Mucosa of descending colon (tissue), 3 donors: ENCODE measurements around the gene CD248. TPM values are rescaled to one million over a fixed set of nuclear protein-coding genes. Genes with fewer than 3 reads are reported as not detected.
A peak's percentile ranks its signal among the peaks of the same experiment; 100 is the strongest.
"Not testable (repeated sequence)": the region's sequence is repeated elsewhere in the genome, so short reads cannot be mapped to it uniquely, and the experiment has no call there.

ENCODE experiments used
- ATAC-seq: fragments of 200-7000 bp; cut with Tn5 transposase; one replicate; pipeline ENCODE4 v1.9.1; 2020; ENCODE audit warnings: mild to moderate bottlenecking, moderate library complexity
- DNase-seq, 3 donors: peaks; one replicate each; pipeline ENCODE4 v3.0.0-alpha.2; 2020
- H3K36me3 ChIP-seq: fragments of 200-600 bp; one replicate; pipeline ENCODE4 v1.8.0; 2021; ENCODE audit warnings: low read depth, mild to moderate bottlenecking
- H3K4me1 ChIP-seq: fragments of 200-600 bp; one replicate; pipeline ENCODE4 v1.8.0; 2021; ENCODE audit warnings: low read depth, mild to moderate bottlenecking
- H3K4me3 ChIP-seq: fragments of 200-600 bp; one replicate; pipeline ENCODE4 v1.8.0; 2021; ENCODE audit warnings: mild to moderate bottlenecking
- H3K9me3 ChIP-seq: fragments of 200-600 bp; one replicate; pipeline ENCODE4 v1.8.0; 2021; ENCODE audit warnings: mild to moderate bottlenecking
- CTCF ChIP-seq: fragments of 200-600 bp; IDR thresholded peaks from one replicate; pipeline ENCODE4 v1.8.0; 2022; ENCODE audit warnings: antibody characterized with exemption, mild to moderate bottlenecking
- intact Hi-C, 2 donors: fragments of 100-400 bp; cut with DNase I in 1 of 2; cut with micrococcal nuclease in 1 of 2; formaldehyde crosslinking; loops; one replicate each; pipeline versions ENCODE4 v1.11.0 to v1.11.1; 2022; cut with DNase I, micrococcal nuclease
- total RNA-seq, 3 donors: library from RNA; stranded (reverse); fragmentation: NEBNext Ultra II Directional in 2 of 3; extraction: Animal tissue kit (Norgen Biotek cat#: 25700) in 2 of 3; gene quantifications; one replicate each; pipeline versions ENCODE4 v1.2.1 to v1.2.4, GENCODE V29; 2021 to 2023
- donor health status: DM: no; HTN: no; CAD: no; lungs with moderate emphysema.
- donor health status: DM: no; HTN: no; CAD: no.
- donor health status: DM: no; HTN: yes; CAD: no.

CD248 gene
- total RNA-seq, 3 donors from 2014 or later, result 4.5 to 37.7 (median 28.5) TPM

DNA sequence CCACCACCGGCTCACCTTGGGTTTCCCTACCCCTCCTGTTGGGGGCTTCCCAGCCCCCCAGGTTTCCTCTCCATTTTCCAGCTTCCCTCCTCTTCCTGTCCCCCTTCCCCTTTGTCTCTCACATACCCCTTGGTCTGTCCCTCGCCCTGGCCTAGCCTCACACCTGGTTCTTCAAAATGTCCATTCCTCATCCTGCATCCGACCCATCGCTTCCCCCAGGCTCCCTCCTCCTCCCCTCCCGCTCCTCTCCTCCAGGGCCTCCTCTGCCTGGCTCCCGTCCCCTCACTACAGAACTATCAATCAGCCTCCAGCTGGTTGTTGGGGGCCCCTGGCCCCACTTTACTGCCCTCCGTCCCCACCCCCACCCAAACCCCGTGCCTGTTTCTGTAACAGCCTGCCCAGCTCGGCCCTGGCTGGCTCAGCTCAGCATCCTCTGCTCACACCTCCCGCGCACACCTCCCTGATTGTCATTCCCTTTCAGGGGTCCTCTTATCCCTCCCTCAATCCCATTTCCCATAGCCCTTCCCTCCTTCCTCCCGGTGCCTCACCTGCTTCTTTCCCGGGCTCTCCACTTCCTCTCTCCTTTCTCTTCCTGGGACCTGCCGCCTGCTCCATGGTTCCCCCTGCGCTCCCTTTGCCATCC is 37.6 kb downstream of the CD248 start:
- DNase-seq (no peak), ATAC-seq (no peak)
- H3K4me3 ChIP-seq, result no peak overlapping the region
- TF ChIP-seq CTCF, result no peak
- no peaks in the 10 kb centered on the region for H3K36me3 ChIP-seq
- intact Hi-C loops, result no loop called here
- peaks cover 10% of the 10 kb centered on the region for H3K4me1 ChIP-seq
- no peaks in the 10 kb centered on the region for H3K9me3 ChIP-seq

DNA sequence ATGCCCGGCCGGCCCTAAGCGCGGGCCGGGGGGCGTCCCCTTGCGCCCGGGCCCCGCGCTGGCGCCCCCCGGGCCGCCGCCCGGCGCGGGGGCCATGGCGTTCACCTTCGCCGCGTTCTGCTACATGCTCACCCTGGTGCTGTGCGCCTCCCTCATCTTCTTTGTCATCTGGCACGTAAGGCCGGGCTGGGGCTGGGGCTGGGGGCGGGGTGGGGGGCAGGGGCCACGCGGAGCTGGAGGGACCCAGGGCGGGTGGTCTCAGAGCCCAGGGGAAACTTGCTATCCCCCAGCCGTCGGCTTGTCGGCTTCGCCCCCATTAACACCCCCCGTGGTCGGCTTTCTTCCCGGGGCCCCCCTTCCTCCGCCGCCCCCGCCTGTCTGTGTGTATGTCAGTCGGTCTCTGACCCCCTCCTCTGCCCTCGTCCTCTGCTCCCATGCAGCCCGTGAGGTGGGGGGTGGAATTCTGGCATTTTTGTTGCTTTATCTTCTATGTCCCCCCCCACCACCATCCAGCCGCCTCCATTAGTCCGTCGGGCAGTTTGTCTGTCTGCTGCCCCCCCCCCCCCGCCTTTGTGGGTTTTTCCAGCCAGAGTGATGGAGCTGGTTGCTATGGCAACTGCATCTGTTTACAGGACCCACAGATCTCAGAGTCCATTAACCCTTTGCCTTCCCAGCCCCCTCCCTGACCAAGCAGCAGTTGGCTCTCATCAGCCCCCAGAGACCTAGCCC is 38.3 kb downstream of the CD248 start:
- no peak for TF ChIP-seq CTCF
- intact Hi-C loops, result no loop called here
- peaks cover 10% of the 10 kb centered on the region for H3K4me1 ChIP-seq
- peak in 1 of 3 donors; percentile 45 for DNase-seq
- ATAC-seq, result no peak
- H3K9me3 ChIP-seq, result no peaks in the 10 kb centered on the region
- no peak overlapping the region for H3K4me3 ChIP-seq
- H3K36me3 ChIP-seq, result no peaks in the 10 kb centered on the region

DNA sequence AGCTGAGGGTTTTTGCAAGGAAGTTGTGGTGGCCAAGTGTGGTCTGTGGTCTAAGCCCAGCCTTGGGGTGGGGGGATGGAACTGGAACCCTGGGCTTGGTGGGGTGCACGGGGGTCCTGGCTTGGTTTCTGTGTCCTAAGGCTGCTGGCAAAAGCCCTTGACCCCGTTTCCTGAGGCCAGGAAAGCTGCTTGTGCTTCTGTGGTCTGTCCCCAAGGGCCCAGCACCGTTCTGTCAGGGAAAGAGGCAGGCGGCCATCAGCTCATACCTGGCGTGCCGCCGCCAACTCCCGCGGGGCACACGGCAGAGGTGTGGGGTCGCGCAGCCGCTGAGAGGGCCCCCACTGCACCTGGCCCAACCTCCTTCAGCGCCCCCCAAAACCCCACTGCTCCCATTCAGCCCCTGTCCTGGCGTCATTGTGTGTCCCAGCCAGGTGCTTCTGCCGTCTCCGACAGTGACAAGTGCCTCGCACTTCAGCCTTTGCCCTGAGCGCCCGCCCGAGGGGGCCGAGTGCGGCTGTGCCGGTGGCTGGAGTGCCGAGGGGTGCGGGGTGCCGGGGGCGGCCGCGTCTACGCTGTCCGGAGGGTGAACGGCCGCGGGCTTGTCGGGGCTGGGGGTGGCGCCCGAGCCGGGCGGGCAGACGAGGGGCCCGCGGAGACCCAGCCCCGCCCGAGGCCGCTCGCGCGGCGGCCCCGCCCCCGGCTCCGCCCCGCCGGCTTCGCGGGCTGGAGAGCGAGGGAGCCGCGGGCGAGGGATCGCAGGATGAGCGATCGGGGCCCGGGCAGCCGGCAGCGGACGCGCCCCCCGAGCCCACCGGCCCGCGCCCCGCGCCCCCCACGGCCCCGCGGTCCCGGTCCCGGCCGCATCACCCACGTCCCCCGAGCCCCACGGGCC is 39.1 kb downstream of the CD248 start, which contains the start of gene CNIH2:
TSS of gene CNIH2 (plus strand) at position 705 of the 892 bp plus-strand sequence. CDS start 282 bp downstream, outside the sequence.
- no peak for TF ChIP-seq CTCF
- DNase-seq (peak; percentile 37 to 65 (median 51)), ATAC-seq (peak; percentile 42)
- Histone ChIP-seq H3K9me3 (no peaks in the 10 kb centered on the region), H3K4me1 (peaks cover 7% of the 10 kb centered on the region), H3K4me3 (no peak within 1 kb of the TSS), H3K36me3 (no peaks in the 10 kb centered on the region)
- intact Hi-C loops, result no loop called here

GRCh38 chr11:66277064-66277463 is 39.8 kb downstream of the CD248 start:
- ATAC-seq, intact Hi-C loops, H3K9me3 ChIP-seq, DNase-seq, H3K4me3 ChIP-seq, H3K36me3 ChIP-seq, H3K4me1 ChIP-seq: not testable (repeated sequence)

- H3K4me3 ChIP-seq, ATAC-seq, H3K9me3 ChIP-seq, H3K4me1 ChIP-seq, DNase-seq, intact Hi-C loops, H3K36me3 ChIP-seq: not testable (repeated sequence)
These were observed 40.2 kb downstream of the CD248 start for GRCh38 chr11:66276619-66277018.

DNA sequence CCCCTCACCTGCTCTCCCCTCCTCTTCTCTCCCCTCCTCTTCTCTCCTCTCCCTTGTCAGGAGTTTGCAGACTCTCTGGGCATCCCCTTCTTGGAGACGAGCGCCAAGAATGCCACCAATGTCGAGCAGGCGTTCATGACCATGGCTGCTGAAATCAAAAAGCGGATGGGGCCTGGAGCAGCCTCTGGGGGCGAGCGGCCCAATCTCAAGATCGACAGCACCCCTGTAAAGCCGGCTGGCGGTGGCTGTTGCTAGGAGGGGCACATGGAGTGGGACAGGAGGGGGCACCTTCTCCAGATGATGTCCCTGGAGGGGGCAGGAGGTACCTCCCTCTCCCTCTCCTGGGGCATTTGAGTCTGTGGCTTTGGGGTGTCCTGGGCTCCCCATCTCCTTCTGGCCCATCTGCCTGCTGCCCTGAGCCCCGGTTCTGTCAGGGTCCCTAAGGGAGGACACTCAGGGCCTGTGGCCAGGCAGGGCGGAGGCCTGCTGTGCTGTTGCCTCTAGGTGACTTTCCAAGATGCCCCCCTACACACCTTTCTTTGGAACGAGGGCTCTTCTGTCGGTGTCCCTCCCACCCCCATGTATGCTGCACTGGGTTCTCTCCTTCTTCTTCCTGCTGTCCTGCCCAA is 40.7 kb downstream of the CD248 start:
- DNase-seq (no peak), ATAC-seq (no peak)
- Histone ChIP-seq H3K4me3 (no peak overlapping the region), H3K36me3 (no peaks in the 10 kb centered on the region), H3K9me3 (no peaks in the 10 kb centered on the region), H3K4me1 (peaks cover 4% of the 10 kb centered on the region)
- TF ChIP-seq CTCF, result no peak
- intact Hi-C loops, result no loop called here
